Activated CD4-positive, alpha-beta T cell treated with anti-CD3 and anti-CD28 coated beads for 1 hour (primary cell): ENCODE data around the gene DERA.

Experiments
- DNase-seq: peaks from one replicate; pipeline ENCODE4 v3.0.0-alpha.2; 2020

Gene DERA

DNA sequence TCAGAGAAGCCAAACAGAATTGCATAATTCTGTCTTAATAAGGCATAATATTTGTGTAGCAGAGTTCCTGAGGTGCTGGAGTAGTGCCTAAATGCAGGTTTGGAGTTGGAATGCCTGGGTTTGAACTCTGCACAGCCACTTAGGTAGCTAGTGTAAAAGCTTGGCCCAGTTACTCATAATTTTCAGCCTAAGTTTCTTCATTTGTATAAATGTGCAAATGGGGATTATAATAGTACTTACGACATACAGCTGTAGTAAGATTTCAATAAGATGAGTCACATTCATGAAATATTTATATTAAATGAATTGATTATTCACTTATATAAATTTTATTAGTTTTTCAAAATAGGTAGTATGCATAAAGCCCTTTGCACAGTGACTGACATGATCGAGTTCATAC, 175.8 kb downstream of the DERA start:
- no peak for DNase-seq
